NCI-H146 (cell line): ENCODE measurements around the gene SLC1A2.
"Not testable (repeated sequence)": the region's sequence is repeated elsewhere in the genome, so short reads cannot be mapped to it uniquely, and the experiment has no call there.

Experiments used
- DNase-seq: peaks from one replicate; lab custom pipeline; 2025; lab: John Stamatoyannopoulos, UW

Gene SLC1A2

GRCh38 chr11:35241531-35241930 lies 177.8 kb downstream of the SLC1A2 start:
- no peak for DNase-seq

- no peak for DNase-seq
Measured at GRCh38 chr11:35241083-35241482, 178.3 kb downstream of the SLC1A2 start.

GRCh38 chr11:35239471-35240075 lies 179.8 kb downstream of the SLC1A2 start:
- no peak for DNase-seq

- no peak for DNase-seq
Measured at GRCh38 chr11:35238882-35239281, 180.5 kb downstream of the SLC1A2 start.

- DNase-seq, result peak; percentile 64
Measured at GRCh38 chr11:35237860-35238715, 181.3 kb downstream of the SLC1A2 start.

GRCh38 chr11:35237351-35237750 lies 182.0 kb downstream of the SLC1A2 start:
- DNase-seq, result no peak

- no peak for DNase-seq
Measured at GRCh38 chr11:35236667-35237003, 182.7 kb downstream of the SLC1A2 start.

GRCh38 chr11:35235936-35236666 lies 183.3 kb downstream of the SLC1A2 start:
- DNase-seq, result no peak

GRCh38 chr11:35235498-35235897 lies 183.9 kb downstream of the SLC1A2 start:
- no peak for DNase-seq

GRCh38 chr11:35235157-35235468 lies 184.2 kb downstream of the SLC1A2 start:
- DNase-seq, result no peak

- no peak for DNase-seq
Measured at GRCh38 chr11:35234460-35235156, 184.8 kb downstream of the SLC1A2 start.

- no peak for DNase-seq
Measured at GRCh38 chr11:35233518-35233917, 185.8 kb downstream of the SLC1A2 start.

GRCh38 chr11:35232891-35233330 lies 186.4 kb downstream of the SLC1A2 start:
- DNase-seq, result no peak

GRCh38 chr11:35231076-35231860 lies 188.1 kb downstream of the SLC1A2 start:
- DNase-seq, result no peak

- no peak for DNase-seq
Measured at GRCh38 chr11:35230388-35230787, 189.0 kb downstream of the SLC1A2 start.

- no peak for DNase-seq
Measured at GRCh38 chr11:35228328-35228725, 191.0 kb downstream of the SLC1A2 start.

- no peak for DNase-seq
Measured at GRCh38 chr11:35227576-35228327, 191.6 kb downstream of the SLC1A2 start.

GRCh38 chr11:35226756-35227155 lies 192.6 kb downstream of the SLC1A2 start:
- not testable (repeated sequence) for DNase-seq

- DNase-seq, result no peak
Measured at GRCh38 chr11:35225946-35226520, 193.3 kb downstream of the SLC1A2 start.

- DNase-seq, result no peak
Measured at GRCh38 chr11:35223991-35224390, 195.4 kb downstream of the SLC1A2 start.
